Measurements from ENCODE around the gene RYR2. TPM values are rescaled to one million over a fixed set of nuclear protein-coding genes. Genes with fewer than 3 reads are reported as not detected.
"Not testable (repeated sequence)": the region's sequence is repeated elsewhere in the genome, so short reads cannot be mapped to it uniquely, and the experiment has no call there.

RYR2 gene
- total RNA-seq, 2 experiments from 2014 or later, result 0.05 to 0.08 TPM

DNA sequence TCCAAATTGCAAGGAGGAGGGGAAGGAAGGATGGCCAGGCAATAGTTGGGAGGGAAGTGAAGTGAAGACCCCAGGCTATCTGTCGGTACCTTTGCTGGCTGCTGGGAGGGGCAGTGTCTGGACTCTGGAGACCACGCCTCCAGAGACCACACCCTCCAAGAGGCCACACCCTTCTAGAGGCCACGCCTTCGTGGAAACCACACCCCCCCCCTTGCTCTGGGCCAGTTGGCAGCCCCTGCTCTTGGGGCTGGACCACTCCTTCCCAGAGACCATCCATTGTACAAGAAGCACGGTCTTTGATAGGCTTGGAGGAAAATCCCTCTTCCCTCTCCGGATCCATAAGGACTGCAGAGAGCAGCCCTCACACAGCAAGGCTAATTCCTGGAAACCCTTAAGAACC is 73.1 kb downstream of the RYR2 start:
- no peaks in the 10 kb centered on the region for H3K4me1 Mint-ChIP-seq
- H3K27ac Mint-ChIP-seq, result no peak overlapping the region
- no peaks in the 10 kb centered on the region for H3K27me3 Mint-ChIP-seq
- no peaks in the 10 kb centered on the region for H3K36me3 Mint-ChIP-seq (ENCODE audit: low read depth)
- ChIA-PET CTCF (no interaction called here), POLR2A (no interaction called here)
- no peak for DNase-seq
- H3K9me3 Mint-ChIP-seq, result no peaks in the 10 kb centered on the region
- no peak overlapping the region for H3K4me3 Mint-ChIP-seq

- Mint-ChIP-seq H3K36me3 (ENCODE audit: low read depth) (no peaks in the 10 kb centered on the region), H3K4me3 (no peak overlapping the region), H3K4me1 (no peaks in the 10 kb centered on the region), H3K27ac (no peak overlapping the region), H3K27me3 (no peaks in the 10 kb centered on the region), H3K9me3 (no peaks in the 10 kb centered on the region)
- ChIA-PET POLR2A (no interaction called here), CTCF (no interaction called here)
- no peak for DNase-seq
These were observed 77.1 kb downstream of the RYR2 start for GRCh38 chr1:237119091-237119490.

DNA sequence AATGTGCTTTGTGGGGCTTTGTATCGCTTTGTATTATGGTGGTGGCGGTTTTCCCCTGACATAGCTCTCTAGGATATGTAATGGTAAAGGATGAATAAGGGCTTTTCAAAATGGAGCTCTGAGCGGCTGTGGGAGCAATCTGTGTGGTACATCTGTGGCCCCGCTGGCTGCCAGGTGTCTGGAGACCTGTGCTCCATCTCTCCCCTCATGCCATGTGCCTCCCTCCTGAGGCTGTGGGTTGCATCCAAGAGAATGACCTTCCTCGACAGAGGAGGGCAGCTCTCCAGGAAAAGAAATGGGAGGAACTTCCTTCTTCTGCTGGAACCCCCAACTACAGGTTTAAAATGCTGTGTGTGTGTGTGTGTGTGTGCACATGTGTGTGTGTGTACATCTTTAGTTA is 78.7 kb downstream of the RYR2 start:
- no peak overlapping the region for H3K4me3 Mint-ChIP-seq
- POLR2A ChIA-PET, result no interaction called here
- DNase-seq, result no peak
- peaks cover 2% of the 10 kb centered on the region for H3K9me3 Mint-ChIP-seq
- H3K36me3 Mint-ChIP-seq (ENCODE audit: low read depth), result no peaks in the 10 kb centered on the region
- no peak overlapping the region for H3K27ac Mint-ChIP-seq
- H3K27me3 Mint-ChIP-seq, result no peaks in the 10 kb centered on the region
- no peaks in the 10 kb centered on the region for H3K4me1 Mint-ChIP-seq
- CTCF ChIA-PET, result no interaction called here

DNA sequence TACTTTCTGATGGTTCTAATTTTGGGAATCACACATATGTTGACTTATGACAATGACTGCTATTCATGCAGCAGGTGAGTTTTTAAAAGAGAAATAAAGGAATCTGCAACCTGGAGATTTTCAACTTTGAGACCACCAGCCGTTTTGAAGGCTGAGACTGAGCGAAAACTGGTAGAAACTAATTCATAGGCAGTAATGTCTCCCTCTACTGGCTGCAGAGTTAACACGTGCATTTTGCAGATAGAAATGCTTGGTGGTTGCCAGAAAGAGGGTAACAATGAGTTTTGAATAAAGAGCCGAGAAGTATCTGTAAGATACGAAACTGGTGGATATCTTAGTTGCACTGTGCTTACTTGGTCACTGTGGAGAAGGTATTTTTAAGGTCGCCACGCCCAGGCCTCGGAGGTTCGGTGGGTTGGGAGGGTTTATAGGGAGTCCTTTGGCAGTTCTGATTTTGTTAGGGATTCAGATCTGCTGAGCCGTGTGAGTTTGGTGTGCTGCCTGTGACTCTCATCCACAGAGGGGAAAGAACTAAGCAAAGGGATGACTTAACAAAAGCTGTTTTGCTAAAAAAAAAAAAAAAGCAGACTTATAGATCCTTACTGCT is 83.0 kb downstream of the RYR2 start:
- Mint-ChIP-seq H3K27ac (no peak overlapping the region), H3K36me3 (ENCODE audit: low read depth) (no peaks in the 10 kb centered on the region), H3K27me3 (no peaks in the 10 kb centered on the region), H3K4me3 (no peak overlapping the region), H3K9me3 (peaks cover 2% of the 10 kb centered on the region), H3K4me1 (no peaks in the 10 kb centered on the region)
- POLR2A ChIA-PET, result no interaction called here
- DNase-seq, result no peak
- CTCF ChIA-PET, result no interaction called here

- no peaks in the 10 kb centered on the region for H3K27me3 Mint-ChIP-seq
- H3K36me3 Mint-ChIP-seq (ENCODE audit: low read depth), result no peaks in the 10 kb centered on the region
- ChIA-PET POLR2A (no interaction called here), CTCF (no interaction called here)
- H3K4me1 Mint-ChIP-seq, result no peaks in the 10 kb centered on the region
- peaks cover 3% of the 10 kb centered on the region for H3K9me3 Mint-ChIP-seq
- no peak overlapping the region for H3K4me3 Mint-ChIP-seq
- no peak for DNase-seq
- H3K27ac Mint-ChIP-seq, result no peak overlapping the region
These were observed 84.2 kb downstream of the RYR2 start for GRCh38 chr1:237126180-237126579.

DNA sequence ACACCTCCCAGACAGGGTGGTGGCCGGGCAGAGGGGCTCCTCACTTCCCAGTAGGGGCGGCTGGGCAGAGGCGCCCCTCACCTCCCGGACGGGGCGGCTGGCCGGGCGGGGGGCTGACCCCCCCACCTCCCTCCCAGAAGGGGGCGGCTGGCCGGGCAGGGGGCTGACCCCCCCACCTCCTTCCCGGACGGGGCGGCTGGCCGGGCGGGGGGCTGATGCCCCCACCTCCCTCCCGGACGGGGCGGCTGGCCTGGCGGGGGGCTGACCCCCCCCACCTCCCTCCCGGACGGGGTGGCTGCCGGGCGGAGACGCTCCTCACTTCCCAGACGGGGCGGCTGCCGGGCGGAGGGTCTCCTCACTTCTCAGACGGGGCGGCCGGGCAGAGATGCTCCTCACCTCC is 85.3 kb downstream of the RYR2 start:
- H3K4me3 Mint-ChIP-seq; H3K27me3 Mint-ChIP-seq; CTCF ChIA-PET; H3K9me3 Mint-ChIP-seq; POLR2A ChIA-PET; H3K27ac Mint-ChIP-seq; H3K36me3 Mint-ChIP-seq (ENCODE audit: low read depth); H3K4me1 Mint-ChIP-seq; DNase-seq: not testable (repeated sequence)

- Mint-ChIP-seq H3K4me3 (no peak overlapping the region), H3K27me3 (no peaks in the 10 kb centered on the region), H3K36me3 (ENCODE audit: low read depth) (no peaks in the 10 kb centered on the region), H3K27ac (no peak overlapping the region), H3K9me3 (peaks cover 7% of the 10 kb centered on the region), H3K4me1 (no peaks in the 10 kb centered on the region)
- ChIA-PET POLR2A (no interaction called here), CTCF (no interaction called here)
- no peak for DNase-seq
These were observed 91.9 kb downstream of the RYR2 start for GRCh38 chr1:237133921-237134320.

DNA sequence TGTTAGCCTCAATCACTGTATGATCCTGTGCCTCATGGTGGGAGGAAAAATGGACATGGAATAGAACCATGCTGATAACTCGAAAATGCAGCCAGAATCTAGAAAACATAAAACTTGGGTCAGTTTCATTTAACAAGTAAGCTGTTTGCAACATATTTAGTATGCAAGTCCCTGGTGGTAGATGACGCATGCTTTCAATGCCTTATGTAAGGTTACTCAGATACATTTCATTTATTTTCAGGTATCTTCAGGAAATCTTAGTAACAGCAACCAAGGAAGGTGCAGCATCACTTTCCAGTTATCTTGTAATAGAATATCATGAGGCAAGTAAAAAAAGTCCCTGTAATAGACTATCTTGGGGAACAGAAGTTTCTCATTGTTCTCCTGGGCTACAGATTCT is 92.9 kb downstream of the RYR2 start:
- Mint-ChIP-seq H3K4me3 (no peak overlapping the region), H3K9me3 (peaks cover 7% of the 10 kb centered on the region), H3K4me1 (no peaks in the 10 kb centered on the region), H3K27me3 (no peaks in the 10 kb centered on the region), H3K27ac (no peak overlapping the region), H3K36me3 (ENCODE audit: low read depth) (no peaks in the 10 kb centered on the region)
- POLR2A ChIA-PET, result no interaction called here
- DNase-seq, result no peak
- CTCF ChIA-PET, result no interaction called here

DNA sequence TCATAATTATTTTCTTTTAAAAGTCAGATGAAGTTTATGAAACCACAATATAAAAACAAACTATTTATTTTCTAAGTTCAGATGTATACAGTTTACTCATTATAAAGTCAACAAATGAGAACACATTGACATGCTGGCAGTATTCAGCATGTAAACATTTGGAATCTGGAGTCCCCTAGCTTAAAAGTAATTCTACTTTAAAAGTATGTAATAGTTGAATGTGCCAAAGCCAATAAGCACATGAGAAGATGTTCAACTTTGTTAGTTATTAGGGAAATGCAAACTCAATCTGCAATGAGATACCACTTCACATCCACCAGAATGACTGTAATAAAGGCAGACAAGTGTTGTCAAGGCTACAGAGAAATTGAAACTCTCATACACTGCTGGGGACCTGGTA is 96.6 kb downstream of the RYR2 start:
- Mint-ChIP-seq H3K4me1 (no peaks in the 10 kb centered on the region), H3K9me3 (no peaks in the 10 kb centered on the region), H3K36me3 (ENCODE audit: low read depth) (no peaks in the 10 kb centered on the region), H3K4me3 (no peak overlapping the region), H3K27ac (no peak overlapping the region), H3K27me3 (no peaks in the 10 kb centered on the region)
- ChIA-PET CTCF (no interaction called here), POLR2A (no interaction called here)
- DNase-seq, result no peak

DNA sequence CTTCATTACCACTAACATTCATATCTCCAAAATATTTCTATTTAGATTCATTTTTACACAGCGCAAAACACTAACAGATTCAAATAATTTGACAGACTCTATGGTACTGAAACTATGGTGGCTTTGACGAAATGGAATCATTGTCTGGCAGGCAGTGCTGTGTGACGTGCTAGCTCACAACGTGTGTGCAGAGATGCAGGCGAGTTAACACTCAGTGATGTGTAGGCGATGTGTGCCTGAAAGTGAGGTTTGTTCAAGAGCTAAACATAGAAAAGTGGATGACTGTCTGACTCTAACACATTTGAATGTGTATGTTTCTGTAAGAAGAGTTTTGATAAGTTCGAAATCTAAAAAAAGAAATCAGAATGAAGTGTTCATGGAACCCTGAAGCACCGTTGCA is 97.7 kb downstream of the RYR2 start:
- no peaks in the 10 kb centered on the region for H3K27me3 Mint-ChIP-seq
- CTCF ChIA-PET, result no interaction called here
- no peaks in the 10 kb centered on the region for H3K36me3 Mint-ChIP-seq (ENCODE audit: low read depth)
- DNase-seq, result no peak
- H3K4me3 Mint-ChIP-seq, result no peak overlapping the region
- no peaks in the 10 kb centered on the region for H3K4me1 Mint-ChIP-seq
- H3K27ac Mint-ChIP-seq, result no peak overlapping the region
- POLR2A ChIA-PET, result no interaction called here
- H3K9me3 Mint-ChIP-seq, result no peaks in the 10 kb centered on the region

DNA sequence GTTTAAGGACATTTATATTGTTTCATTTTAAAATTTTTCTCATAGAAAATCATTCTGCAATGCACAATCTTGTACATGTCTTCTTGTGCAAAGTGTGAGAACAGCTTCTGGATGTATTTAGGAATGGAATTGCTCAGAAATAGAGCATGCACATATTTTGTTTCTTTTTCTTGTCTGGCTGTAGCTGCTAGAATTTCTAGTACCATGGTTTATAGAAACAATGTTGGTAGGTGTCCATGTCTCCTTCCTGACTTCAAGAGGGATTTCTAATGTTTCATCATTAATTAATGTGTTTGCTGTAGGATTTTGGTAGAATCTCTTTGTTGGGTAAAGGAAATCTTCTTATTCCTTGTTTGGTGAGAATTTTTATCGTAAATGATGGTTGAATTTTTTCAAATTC is 99.0 kb downstream of the RYR2 start:
- no peaks in the 10 kb centered on the region for H3K4me1 Mint-ChIP-seq
- H3K4me3 Mint-ChIP-seq, result no peak overlapping the region
- H3K27ac Mint-ChIP-seq, result no peak overlapping the region
- H3K27me3 Mint-ChIP-seq, result peaks cover 2% of the 10 kb centered on the region
- POLR2A ChIA-PET, result no interaction called here
- H3K36me3 Mint-ChIP-seq (ENCODE audit: low read depth), result no peaks in the 10 kb centered on the region
- CTCF ChIA-PET, result no interaction called here
- H3K9me3 Mint-ChIP-seq, result no peaks in the 10 kb centered on the region
- DNase-seq, result no peak

GRCh38 chr1:237141502-237141901 is 99.5 kb downstream of the RYR2 start:
- H3K27ac Mint-ChIP-seq, result no peak overlapping the region
- POLR2A ChIA-PET, result no interaction called here
- H3K9me3 Mint-ChIP-seq, result no peaks in the 10 kb centered on the region
- H3K4me3 Mint-ChIP-seq, result no peak overlapping the region
- no peaks in the 10 kb centered on the region for H3K4me1 Mint-ChIP-seq
- H3K36me3 Mint-ChIP-seq (ENCODE audit: low read depth), result no peaks in the 10 kb centered on the region
- peaks cover 2% of the 10 kb centered on the region for H3K27me3 Mint-ChIP-seq
- no peak for DNase-seq
- CTCF ChIA-PET, result no interaction called here

DNA sequence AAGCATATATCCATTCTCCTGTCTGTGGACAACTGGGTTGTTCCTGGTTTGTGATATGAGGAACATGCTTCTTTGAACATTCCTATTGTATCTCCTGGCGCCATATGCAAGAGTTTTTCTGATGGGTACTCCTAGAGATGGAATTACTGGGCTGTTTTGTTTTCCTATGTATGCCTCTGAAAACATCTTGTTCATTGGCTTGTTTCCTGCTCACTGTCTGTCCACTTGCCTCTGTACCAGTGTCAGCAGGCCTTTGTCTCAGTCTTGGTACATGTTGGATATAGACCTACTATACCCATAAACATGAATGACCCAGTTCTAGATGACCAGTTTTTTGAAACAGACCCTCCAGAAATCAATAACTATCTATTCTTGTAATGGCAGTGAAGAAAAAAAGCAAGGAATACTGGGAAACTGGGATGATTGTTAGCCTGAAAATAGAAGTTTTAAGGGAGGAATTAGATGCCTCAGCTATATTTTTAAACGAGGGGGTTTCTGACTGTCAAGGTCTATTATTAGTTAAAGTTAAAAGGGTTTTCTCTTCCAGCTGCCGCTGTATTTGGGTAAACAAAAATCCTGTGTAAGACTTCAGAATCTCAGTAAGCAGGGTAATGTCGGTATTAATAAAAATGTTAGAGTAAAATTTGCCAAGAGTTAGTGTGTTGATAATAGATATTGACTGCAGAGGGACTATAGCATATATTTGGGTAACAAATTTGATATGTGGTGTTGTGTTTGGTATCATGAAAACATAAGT is 103.6 kb downstream of the RYR2 start:
- ChIA-PET POLR2A (no interaction called here), CTCF (no interaction called here)
- H3K27ac Mint-ChIP-seq, result no peak overlapping the region
- H3K9me3 Mint-ChIP-seq, result no peaks in the 10 kb centered on the region
- peaks cover 2% of the 10 kb centered on the region for H3K27me3 Mint-ChIP-seq
- no peaks in the 10 kb centered on the region for H3K36me3 Mint-ChIP-seq (ENCODE audit: low read depth)
- no peak for DNase-seq
- H3K4me3 Mint-ChIP-seq, result no peak overlapping the region
- H3K4me1 Mint-ChIP-seq, result no peaks in the 10 kb centered on the region

DNA sequence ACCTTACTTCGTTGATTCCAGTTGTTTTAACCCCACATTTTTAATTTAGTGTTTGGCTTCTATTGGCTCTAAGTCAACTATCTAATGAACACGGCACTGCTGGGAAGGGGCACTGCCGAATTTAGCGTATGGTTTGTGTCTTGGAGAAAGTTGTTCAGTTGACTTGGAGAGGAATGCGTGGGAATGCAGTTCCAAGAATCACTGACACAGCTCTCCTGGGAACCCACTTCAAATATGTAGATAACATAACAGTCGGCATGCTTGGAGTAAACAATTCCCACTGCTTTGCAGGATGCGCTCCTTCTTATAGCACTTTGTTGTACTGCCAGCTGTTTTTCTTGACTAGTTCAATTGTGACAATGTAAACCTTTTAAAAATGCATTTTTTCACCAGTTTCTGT is 104.3 kb downstream of the RYR2 start:
- H3K36me3 Mint-ChIP-seq (ENCODE audit: low read depth), result no peaks in the 10 kb centered on the region
- H3K4me3 Mint-ChIP-seq, result no peak overlapping the region
- H3K4me1 Mint-ChIP-seq, result no peaks in the 10 kb centered on the region
- H3K9me3 Mint-ChIP-seq, result no peaks in the 10 kb centered on the region
- H3K27me3 Mint-ChIP-seq, result peaks cover 2% of the 10 kb centered on the region
- CTCF ChIA-PET, result no interaction called here
- POLR2A ChIA-PET, result no interaction called here
- H3K27ac Mint-ChIP-seq, result no peak overlapping the region
- DNase-seq, result no peak

All from activated CD4-positive, alpha-beta memory T cell treated with anti-CD3 and anti-CD28 coated beads, Interleukin-2, amount 10 ng/mL, durations not matched to agents 7 days and 5 days (primary cell).